HCT116 (cell line): Measurements from ENCODE around the gene EID1. TPM values are rescaled to one million over a fixed set of nuclear protein-coding genes. Genes with fewer than 3 reads are reported as not detected.

Experiments used
- ATAC-seq: fragments of 200-7000 bp; cut with Tn5 transposase; 2 replicates; pipeline ENCODE4 v1.9.1; 2020; ENCODE audit warnings: mild to moderate bottlenecking, moderate library complexity
- BruUV-seq: library from RNA; stranded (reverse); fragments of 400-500 nt; replicated peaks from 2 replicates; lab custom pipeline; 2021; lab: Mats Ljungman, UMichigan
- CTCF ChIA-PET: fragments of 300-600 bp; sonication (Branson Sonifier 250); formaldehyde crosslinking; loops from one replicate; lab custom pipeline; 2021; ENCODE audit warnings: antibody characterized with exemption; lab: Charles Lee
- POLR2A ChIA-PET: fragments of 300-600, 350-600 bp; sonication (Branson Sonifier 250); formaldehyde crosslinking; loops from one replicate; lab custom pipeline; 2021; ENCODE audit warnings: antibody characterized with exemption; lab: Charles Lee
- RAD21 ChIA-PET, 2 experiments: fragments of 300-600 bp; sonication (Branson Sonifier 250); formaldehyde crosslinking; loops; one replicate each; lab custom pipeline; 2023; ENCODE audit warnings: low total read pairs in 2 of 2; ENCODE audit not compliant: uncharacterized antibody in 2 of 2, unreplicated experiment in 2 of 2, low non-redundant PET in 1 of 2; lab: Charles Lee
- DNase-seq: peaks from one replicate; pipeline ENCODE4 v3.0.0-alpha.2; 2010; ENCODE audit warnings: low read depth, low spot score
- H2AFZ ChIP-seq: fragments of 200-600 bp; shearing (Covaris generic), sonication (generic); 2 replicates; pipeline ENCODE4 v1.6.1; 2017; ENCODE audit warnings: low read depth, mixed run types, mixed read lengths, antibody characterized with exemption, low read length; ENCODE audit not compliant: poor library complexity, severe bottlenecking
- H3K27ac ChIP-seq: 2 replicates; pipeline ENCODE4 v1.5.1; 2012; ENCODE audit warnings: low read depth, low read length
- H3K27me3 ChIP-seq: fragments of 200-600 bp; sonication (generic); 2 replicates; pipeline ENCODE4 v1.6.1; 2016; ENCODE audit warnings: mixed run types, low read length, mixed read lengths; ENCODE audit not compliant: insufficient read depth
- H3K36me3 ChIP-seq, 2 experiments: fragments of 200-500 bp in 1 of 2; fragments of 200-600 bp in 1 of 2; sonication (Bioruptor generic) in 1 of 2; sonication (generic) in 1 of 2; 2 replicates each; pipeline versions ENCODE4 v1.5.1 to v1.6.1; 2014 to 2016; ENCODE audit warnings: low read length in 2 of 2, inconsistent platforms in 1 of 2, mixed read lengths in 1 of 2, mixed run types in 1 of 2; ENCODE audit not compliant: insufficient read depth in 2 of 2, control insufficient read depth in 1 of 2
- H3K4me1 ChIP-seq, 2 experiments: fragments of 200-600 bp in 1 of 2; sonication (generic) in 1 of 2; 2 replicates each; pipeline versions ENCODE4 v1.5.1 to v1.6.1; 2012 to 2017; ENCODE audit warnings: low read length in 2 of 2, inconsistent platforms in 1 of 2, mild to moderate bottlenecking in 1 of 2, mixed read lengths in 1 of 2, mixed run types in 1 of 2, moderate library complexity in 1 of 2; ENCODE audit not compliant: insufficient read depth in 2 of 2, control insufficient read depth in 1 of 2
- H3K4me2 ChIP-seq: fragments of 200-600 bp; sonication (generic); 2 replicates; pipeline ENCODE4 v1.6.1; 2017; ENCODE audit warnings: mixed run types, low read length, mixed read lengths
- H3K4me3 ChIP-seq, 2 experiments: fragments of 200-600 bp in 1 of 2; sonication (generic) in 1 of 2; replicated peaks in 1 of 2; 2 replicates each; pipeline ENCODE4 v1.5.1; 2011 to 2016; ENCODE audit warnings: low read length in 2 of 2, control low read depth in 1 of 2, low read depth in 1 of 2, mild to moderate bottlenecking in 1 of 2, mixed read lengths in 1 of 2, mixed run types in 1 of 2
- H3K79me2 ChIP-seq: fragments of 200-600 bp; sonication (generic); 2 replicates; pipeline ENCODE4 v1.6.1; 2017; ENCODE audit warnings: mild to moderate bottlenecking, mixed run types, low read length, moderate library complexity, mixed read lengths; ENCODE audit not compliant: insufficient read depth
- H3K9ac ChIP-seq: fragments of 200-600 bp; sonication (generic); 2 replicates; pipeline ENCODE4 v1.6.1; 2016; ENCODE audit warnings: low read length, mixed read lengths
- H3K9me2 ChIP-seq: fragments of 200-600 bp; sonication (generic), shearing (Covaris generic); 2 replicates; pipeline ENCODE4 v1.6.1; 2017; ENCODE audit warnings: mixed run types, mild to moderate bottlenecking, moderate library complexity; ENCODE audit not compliant: insufficient read depth
- H3K9me3 ChIP-seq, 2 experiments: fragments of 200-500 bp in 1 of 2; fragments of 200-600 bp in 1 of 2; sonication (Bioruptor generic) in 1 of 2; sonication (generic) in 1 of 2; 2 replicates each; pipeline ENCODE4 v1.6.1; 2014 to 2017; ENCODE audit warnings: low read length in 2 of 2, mixed read lengths in 2 of 2, inconsistent platforms in 1 of 2, low read depth in 1 of 2, mild to moderate bottlenecking in 1 of 2, mixed run types in 1 of 2, moderate library complexity in 1 of 2; ENCODE audit not compliant: control insufficient read depth in 1 of 2, insufficient read depth in 1 of 2
- H4K20me1 ChIP-seq: fragments of 200-600 bp; sonication (generic), shearing (Covaris generic); 2 replicates; pipeline ENCODE4 v1.6.1; 2017; ENCODE audit warnings: mixed run types, mild to moderate bottlenecking, moderate library complexity; ENCODE audit not compliant: insufficient read depth
- CEBPB ChIP-seq: IDR thresholded peaks from 2 replicates; pipeline ENCODE4 v1.6.1; 2012; ENCODE audit warnings: low read depth
- EGR1 ChIP-seq: IDR thresholded peaks from 2 replicates; pipeline ENCODE4 v1.6.1; 2012; ENCODE audit warnings: low read depth
- ELF1 ChIP-seq: IDR thresholded peaks from 2 replicates; pipeline ENCODE4 v1.6.1; 2012; ENCODE audit warnings: low read depth, borderline replicate concordance
- EZH2 ChIP-seq: fragments of 200-600 bp; sonication (generic); IDR thresholded peaks from 2 replicates; pipeline ENCODE4 v1.6.1; 2017; ENCODE audit warnings: antibody characterized with exemption, mixed run types
- EZH2phosphoT487 ChIP-seq: fragments of 200-600 bp; IDR thresholded peaks from 2 replicates; pipeline ENCODE4 v1.6.1; 2018; ENCODE audit warnings: antibody characterized with exemption, borderline replicate concordance
- FOSL1 ChIP-seq: IDR thresholded peaks from 2 replicates; pipeline ENCODE4 v1.6.1; 2012; ENCODE audit warnings: low read depth
- JUND ChIP-seq: IDR thresholded peaks from 2 replicates; pipeline ENCODE4 v1.6.1; 2012
- POLR2A ChIP-seq: IDR thresholded peaks from 2 replicates; pipeline ENCODE4 v1.7.0; 2011; ENCODE audit warnings: borderline replicate concordance; ENCODE audit not compliant: insufficient read depth, insufficient read length; ENCODE audit errors: extremely low read depth
- REST ChIP-seq: IDR thresholded peaks from 2 replicates; pipeline ENCODE4 v1.6.1; 2012; ENCODE audit warnings: low read depth
- SP1 ChIP-seq: IDR thresholded peaks from 2 replicates; pipeline ENCODE4 v1.6.1; 2012; ENCODE audit warnings: low read depth
- SRF ChIP-seq: IDR thresholded peaks from 2 replicates; pipeline ENCODE4 v1.6.1; 2012; ENCODE audit warnings: low read depth
- YY1 ChIP-seq: IDR thresholded peaks from 2 replicates; pipeline ENCODE4 v1.6.1; 2011; ENCODE audit warnings: low read length, low read depth, moderate library complexity, mild to moderate bottlenecking; ENCODE audit not compliant: insufficient replicate concordance; ENCODE audit errors: extremely low read depth
- ZFX ChIP-seq: fragments of 450-650 bp; IDR thresholded peaks from 2 replicates; pipeline ENCODE4 v1.6.1; 2017
- ZNF274 ChIP-seq: fragments of 200-500 bp; sonication (Bioruptor generic); IDR thresholded peaks from 2 replicates; pipeline ENCODE4 v1.6.1; 2014; ENCODE audit warnings: mild to moderate bottlenecking, low read depth, low read length, inconsistent platforms
- intact Hi-C: fragments of 100-400 bp; cut with micrococcal nuclease; formaldehyde crosslinking; loops from 2 replicates; pipeline ENCODE4 v1.10.0; 2022
- total RNA-seq: library from RNA; stranded (reverse); gene quantifications from one replicate; pipeline ENCODE4 v1.2.1, GENCODE V29; 2021; ENCODE audit not compliant: unreplicated experiment

EID1 gene
- total RNA-seq, 1 experiment from 2014 or later = 68.6 TPM

GRCh38 chr15:48896869-48897814, 19.2 kb downstream of the EID1 start (continued):
- no peak for TF ChIP-seq REST
- no peak for TF ChIP-seq SRF
- no peak for TF ChIP-seq EGR1
- no peak for TF ChIP-seq ELF1
- no peak for TF ChIP-seq FOSL1
- no peak for TF ChIP-seq EZH2
- TF ChIP-seq CEBPB = no peak

- H3K4me3 ChIP-seq = no peak overlapping the region
- no peak for DNase-seq
- no peaks in the 10 kb centered on the region for H3K9me3 ChIP-seq
- H4K20me1 ChIP-seq = no peaks in the 10 kb centered on the region
- no peaks in the 10 kb centered on the region for H3K36me3 ChIP-seq
- RAD21 ChIA-PET = no interaction called here
- BruUV-seq = no TSS peak
- H3K4me1 ChIP-seq = no peaks in the 10 kb centered on the region
- no peak overlapping the region for H2AFZ ChIP-seq
- no peaks in the 10 kb centered on the region for H3K27me3 ChIP-seq
- no peaks in the 10 kb centered on the region for H3K79me2 ChIP-seq
- CTCF ChIA-PET = no interaction called here
- no peak overlapping the region for H3K27ac ChIP-seq
- ATAC-seq = no peak
- no peaks in the 10 kb centered on the region for H3K9me2 ChIP-seq
- intact Hi-C loops = no loop called here
- H3K4me2 ChIP-seq = no peak overlapping the region
- no peak overlapping the region for H3K9ac ChIP-seq
- POLR2A ChIA-PET = no interaction called here
- no peak for TF ChIP-seq JUND
- TF ChIP-seq ZNF274 = no peak
- no peak for TF ChIP-seq ELF1
- no peak for TF ChIP-seq CEBPB
- TF ChIP-seq FOSL1 = no peak
- TF ChIP-seq YY1 = no peak
- no peak for TF ChIP-seq EGR1
- TF ChIP-seq EZH2phosphoT487 = no peak
- no peak for TF ChIP-seq SRF
- no peak for TF ChIP-seq REST
- no peak for TF ChIP-seq ZFX
- TF ChIP-seq SP1 = no peak
- TF ChIP-seq POLR2A = no peak
- no peak for TF ChIP-seq EZH2
Measured at GRCh38 chr15:48898032-48898431, 20.1 kb downstream of the EID1 start.
